Heart left ventricle (tissue), 16 donors: Measurements from ENCODE around the gene GNGT2. TPM values are rescaled to one million over a fixed set of nuclear protein-coding genes. Genes with fewer than 3 reads are reported as not detected.

Experiments used
- ATAC-seq, 4 donors: fragments of 200-7000 bp; cut with Tn5 transposase; one replicate each; pipeline ENCODE4 v1.9.1; 2020 to 2022; ENCODE audit warnings: moderate library complexity in 4 of 4, mild to moderate bottlenecking in 3 of 4, moderate number of reproducible peaks in 1 of 4
- DNase-seq, 5 donors: peaks; one replicate each; pipeline ENCODE4 v3.0.0-alpha.2; 2020
- H3K27ac ChIP-seq, 12 donors: fragments of 200-600 bp; sonication (generic) in 4 of 12; one replicate each; pipeline versions ENCODE4 v1.5.0 to v1.8.0; 2016 to 2022; ENCODE audit warnings: mild to moderate bottlenecking in 2 of 12
- H3K27me3 ChIP-seq, 9 donors: fragments of 200-600 bp; sonication (generic) in 2 of 9; one replicate each; pipeline versions ENCODE4 v1.5.1 to v1.8.0; 2016 to 2022; ENCODE audit warnings: mild to moderate bottlenecking in 3 of 9
- H3K36me3 ChIP-seq, 9 donors: fragments of 200-600 bp; sonication (generic) in 2 of 9; one replicate each; pipeline versions ENCODE4 v1.5.0 to v1.8.0; 2018 to 2022; ENCODE audit warnings: mild to moderate bottlenecking in 2 of 9
- H3K4me1 ChIP-seq, 12 donors: fragments of 200-600 bp; sonication (generic) in 4 of 12; one replicate each; pipeline versions ENCODE4 v1.5.0 to v1.8.0; 2016 to 2022; ENCODE audit warnings: mild to moderate bottlenecking in 3 of 12
- H3K4me3 ChIP-seq, 12 donors: fragments of 200-600 bp; sonication (generic) in 4 of 12; one replicate each; pipeline versions ENCODE4 v1.5.0 to v1.8.0; 2017 to 2022; ENCODE audit warnings: mild to moderate bottlenecking in 9 of 12, moderate library complexity in 4 of 12
- H3K9me3 ChIP-seq, 12 donors: fragments of 200-600 bp; sonication (generic) in 4 of 12; one replicate each; pipeline versions ENCODE4 v1.5.0 to v1.8.0; 2016 to 2022; ENCODE audit warnings: mild to moderate bottlenecking in 1 of 12
- POLR2A ChIP-seq, 2 donors: fragments of 450-650 bp; IDR thresholded peaks; one replicate each; pipeline ENCODE4 v1.6.1; 2017; ENCODE audit warnings: antibody characterized with exemption in 2 of 2, mild to moderate bottlenecking in 2 of 2, moderate library complexity in 2 of 2
- WGBS, 4 donors: extraction: QIAGEN DNeasy Blood & Tissue Kit in 2 of 4; methylation state at CpG; one replicate each; pipeline versions ENCODE4 v1.1.5 to v1.1.7; 2013 to 2018; 5-methylcytosine and 5-hydroxymethylcytosine counted together
- intact Hi-C, 10 donors: fragments of 100-400 bp; cut with DNase I; formaldehyde crosslinking; loops; one replicate each; pipeline versions ENCODE4 v1.11.1 to v1.14.2; 2022
- long read RNA-seq, 3 donors: library from polyadenylated mRNA; unstranded; transcript quantifications; one replicate each; pipeline ENCODE4 v2.0.0, GENCODE V29; 2020 to 2021
- polyA plus RNA-seq, 2 donors: library from polyadenylated mRNA; stranded (reverse); fragments of 200-250 nt; gene quantifications; one replicate each; pipeline ENCODE4 v1.2.3, GENCODE V29; 2013
- total RNA-seq, 9 donors: library from RNA; depleted of rRNA in 2 of 9; stranded (reverse); fragments of >200 nt in 2 of 9; fragmentation: NEBNext Ultra II Directional in 3 of 9; extraction: Animal tissue kit (Norgen Biotek cat#: 25700) in 3 of 9; gene quantifications; one replicate each; pipeline versions ENCODE4 v1.1.0 to v1.2.4, GENCODE V29; 2016 to 2023
- TF ChIP-seq, protein P1 (sequence below), 12 donors: fragments of 200-600 bp; sonication (generic) in 4 of 12; IDR thresholded peaks; one replicate each; pipeline versions ENCODE4 v1.5.0 to v1.8.0; 2018 to 2022; ENCODE audit warnings: antibody characterized with exemption in 12 of 12, mild to moderate bottlenecking in 5 of 12
- donor health status: ischemic (EF 13 %, LVEDD 7.1; RV severe dilation, severe dysfunction).
- donor health status: healthy with polysubstance abuse.
- donor health status: DM: no; HTN: yes; CAD: no.
- donor health status: DM: no; HTN: no; CAD: no.
- donor health status: ischemic (EF 25% LVEDD 6.9; RV normal size, moderate dysfunction).
- donor health status: ischemic (EF 25% LVEDD 5.7; RV mildly dilated, moderate dysfunction).
- donor health status: healthy.
- donor health status: DM: yes; HTN: yes; CAD: no.
- donor health status: ischemic (EF 35%, LVEDD 5.7; RV mildly dilated, moderate dysfunction).
- donor health status: nonischemic (EF 11% LVEDD 7.7; RV severe dilation, severe dysfunction).
- donor health status: DM: yes; HTN: yes; CAD: no.
- donor health status: PGD.
- donor health status: ischemic (EF 29% LVEDD 5.4; RV normal size, mild dysfunction).
- donor health status: nonischemic (EF 23%, LVEDD 6.1; RV moderate dilation, normal function).

The GNGT2 gene
- total RNA-seq, result 1 to 10 TPM in 8 of 9 donors, under 1 TPM in 1; 0.76 to 4.9 (median 1.2) TPM
- polyA plus RNA-seq, result 1 to 10 TPM; 1.8 to 2.6 TPM
- long read RNA-seq, donor 1, result 0 reads
- long read RNA-seq, donor 2, partial matches to known transcripts, result 0 of 2 reads
- long read RNA-seq, donor 2, other reads (novel, unspliced or antisense), result 2 of 2 reads
- long read RNA-seq, donor 3, result 0 reads

- Histone ChIP-seq H3K27me3 (peaks cover 0 to 7% (median 0%) of the 10 kb centered on the region in 9 donors), H3K27ac (peak within 1 kb of the TSS; percentile 65 to 91 (median 84)), H3K9me3 (no peaks in the 10 kb centered on the region), H3K4me3 (peak within 1 kb of the TSS; percentile 32 to 70 (median 60)), H3K4me1 (peaks cover 0 to 69% (median 24%) of the 10 kb centered on the region in 12 donors), H3K36me3 (no peaks in the 10 kb centered on the region)
- ATAC-seq, result peak; percentile 83 to 93 (median 88)
- peak in 1 of 2 donors; percentile 41 for TF ChIP-seq POLR2A (IDR thresholded peaks at IDR 0.05)
- TF ChIP-seq, protein P1, sequence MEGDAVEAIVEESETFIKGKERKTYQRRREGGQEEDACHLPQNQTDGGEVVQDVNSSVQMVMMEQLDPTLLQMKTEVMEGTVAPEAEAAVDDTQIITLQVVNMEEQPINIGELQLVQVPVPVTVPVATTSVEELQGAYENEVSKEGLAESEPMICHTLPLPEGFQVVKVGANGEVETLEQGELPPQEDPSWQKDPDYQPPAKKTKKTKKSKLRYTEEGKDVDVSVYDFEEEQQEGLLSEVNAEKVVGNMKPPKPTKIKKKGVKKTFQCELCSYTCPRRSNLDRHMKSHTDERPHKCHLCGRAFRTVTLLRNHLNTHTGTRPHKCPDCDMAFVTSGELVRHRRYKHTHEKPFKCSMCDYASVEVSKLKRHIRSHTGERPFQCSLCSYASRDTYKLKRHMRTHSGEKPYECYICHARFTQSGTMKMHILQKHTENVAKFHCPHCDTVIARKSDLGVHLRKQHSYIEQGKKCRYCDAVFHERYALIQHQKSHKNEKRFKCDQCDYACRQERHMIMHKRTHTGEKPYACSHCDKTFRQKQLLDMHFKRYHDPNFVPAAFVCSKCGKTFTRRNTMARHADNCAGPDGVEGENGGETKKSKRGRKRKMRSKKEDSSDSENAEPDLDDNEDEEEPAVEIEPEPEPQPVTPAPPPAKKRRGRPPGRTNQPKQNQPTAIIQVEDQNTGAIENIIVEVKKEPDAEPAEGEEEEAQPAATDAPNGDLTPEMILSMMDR (IDR thresholded peaks at IDR 0.05), result no peak
- DNase-seq, result peak; percentile 46 to 75 (median 64)
- intact Hi-C loops, result loop anchor here in 3 of 10 donors (2.0 to 5.0 kb wide), 2 partner anchors 18 to 52 kb away; no protein-coding TSS in a partner anchor
- WGBS, 4 donors, result 15 to 29% (median 23%) methylated on average over 19 to 22 of the region's 22 CpGs
These were observed at the start of gene GNGT2, which contains the start of gene ABI3 for GRCh38 chr17:49210158-49211029. TSS of gene GNGT2 (minus strand) at chr17:49210574. CDS start at chr17:49207422, 3,152 bp downstream. TSS of gene ABI3 (plus strand) at chr17:49210707. CDS start at chr17:49210725, 18 bp downstream.

- Histone ChIP-seq H3K27ac (peak overlapping the region; percentile 75 to 92 (median 86)), H3K4me3 (peak overlapping the region; percentile 18 to 70 (median 57)), H3K9me3 (no peaks in the 10 kb centered on the region), H3K4me1 (peaks cover 0 to 20% (median 9%) of the 10 kb centered on the region in 12 donors), H3K36me3 (no peaks in the 10 kb centered on the region), H3K27me3 (no peaks in the 10 kb centered on the region)
- TF ChIP-seq, protein P1 (IDR thresholded peaks at IDR 0.05), result no peak
- no peak for TF ChIP-seq POLR2A (IDR thresholded peaks at IDR 0.05)
- intact Hi-C loops, result loop anchor here in 1 of 10 donors (5.0 kb wide), 1 partner anchor 47 kb away; the partner anchor contains the start of genes ABI3 and GNGT2
- DNase-seq, result peak in 4 of 5 donors; percentile 48 to 63 (median 54)
- ATAC-seq, result peak; percentile 24 to 71 (median 36)
- 20 to 29% (median 24%) methylated on average over 4 to 10 of the region's 10 CpGs for WGBS, 4 donors
These were observed 49.3 kb upstream of the GNGT2 start for GRCh38 chr17:49259663-49260010.

DNA sequence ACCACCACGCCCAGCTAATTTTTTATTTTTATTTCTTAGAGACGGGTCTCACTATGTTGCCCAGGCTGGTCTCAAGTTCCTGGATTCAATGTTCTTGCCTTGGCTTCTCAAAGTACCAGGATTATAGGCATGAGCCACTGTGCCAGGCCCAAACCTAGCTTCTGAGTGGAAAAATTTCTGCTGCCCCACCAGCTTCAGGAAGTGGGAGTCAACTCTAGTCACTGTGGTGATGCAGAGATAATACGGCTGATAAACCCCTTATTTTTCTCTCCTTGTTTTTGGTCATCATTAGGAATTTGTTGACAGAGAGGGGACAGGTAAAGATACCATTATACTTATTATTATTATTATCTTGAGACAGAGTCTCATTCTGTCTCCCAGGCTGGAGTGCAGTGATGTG is 48.0 kb upstream of the GNGT2 start:
- no peak for ATAC-seq
- intact Hi-C loops, result no loop called here
- TF ChIP-seq POLR2A (IDR thresholded peaks at IDR 0.05), result no peak
- TF ChIP-seq, protein P1 (IDR thresholded peaks at IDR 0.05), result no peak
- Histone ChIP-seq H3K27ac (no peak overlapping the region), H3K36me3 (no peaks in the 10 kb centered on the region), H3K9me3 (no peaks in the 10 kb centered on the region), H3K4me3 (no peak overlapping the region), H3K27me3 (no peaks in the 10 kb centered on the region), H3K4me1 (peaks cover 0 to 20% (median 9%) of the 10 kb centered on the region in 12 donors)
- no peak for DNase-seq
- WGBS, 4 donors, result 83 to 92% (median 90%) methylated on average over 3 of the region's 3 CpGs

DNA sequence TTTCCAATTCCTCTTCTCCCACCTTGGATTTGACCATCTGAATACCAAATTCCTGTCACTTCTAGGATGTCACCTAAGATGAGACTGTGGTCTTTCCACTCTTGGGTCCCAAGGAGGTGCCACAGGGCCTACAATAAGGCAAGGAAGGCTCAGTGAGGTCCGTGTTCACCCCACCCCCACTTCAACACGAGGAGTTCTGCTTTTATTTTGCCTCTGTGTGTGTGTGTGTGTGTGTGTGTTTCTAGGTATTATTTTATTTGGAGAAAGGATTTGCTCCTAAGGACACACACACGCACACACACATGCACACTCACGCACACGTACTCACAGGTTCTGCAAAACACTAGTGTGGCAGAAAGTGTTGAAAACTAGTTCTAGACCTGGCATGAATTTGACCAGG is 44.8 kb upstream of the GNGT2 start:
- no peaks in the 10 kb centered on the region for H3K9me3 ChIP-seq
- H3K4me1 ChIP-seq, result peaks cover 0 to 11% (median 2%) of the 10 kb centered on the region in 12 donors
- no peak overlapping the region for H3K4me3 ChIP-seq
- no peaks in the 10 kb centered on the region for H3K27me3 ChIP-seq
- ATAC-seq (no peak), DNase-seq (no peak)
- WGBS, 4 donors, result 61 to 88% (median 77%) methylated on average over 5 of the region's 5 CpGs
- H3K27ac ChIP-seq, result no peak overlapping the region
- no peaks in the 10 kb centered on the region for H3K36me3 ChIP-seq
- intact Hi-C loops, result no loop called here
- TF ChIP-seq, protein P1 (IDR thresholded peaks at IDR 0.05), result no peak
- TF ChIP-seq POLR2A (IDR thresholded peaks at IDR 0.05), result no peak
